Measurements from ENCODE around the gene FARP2.

DNA sequence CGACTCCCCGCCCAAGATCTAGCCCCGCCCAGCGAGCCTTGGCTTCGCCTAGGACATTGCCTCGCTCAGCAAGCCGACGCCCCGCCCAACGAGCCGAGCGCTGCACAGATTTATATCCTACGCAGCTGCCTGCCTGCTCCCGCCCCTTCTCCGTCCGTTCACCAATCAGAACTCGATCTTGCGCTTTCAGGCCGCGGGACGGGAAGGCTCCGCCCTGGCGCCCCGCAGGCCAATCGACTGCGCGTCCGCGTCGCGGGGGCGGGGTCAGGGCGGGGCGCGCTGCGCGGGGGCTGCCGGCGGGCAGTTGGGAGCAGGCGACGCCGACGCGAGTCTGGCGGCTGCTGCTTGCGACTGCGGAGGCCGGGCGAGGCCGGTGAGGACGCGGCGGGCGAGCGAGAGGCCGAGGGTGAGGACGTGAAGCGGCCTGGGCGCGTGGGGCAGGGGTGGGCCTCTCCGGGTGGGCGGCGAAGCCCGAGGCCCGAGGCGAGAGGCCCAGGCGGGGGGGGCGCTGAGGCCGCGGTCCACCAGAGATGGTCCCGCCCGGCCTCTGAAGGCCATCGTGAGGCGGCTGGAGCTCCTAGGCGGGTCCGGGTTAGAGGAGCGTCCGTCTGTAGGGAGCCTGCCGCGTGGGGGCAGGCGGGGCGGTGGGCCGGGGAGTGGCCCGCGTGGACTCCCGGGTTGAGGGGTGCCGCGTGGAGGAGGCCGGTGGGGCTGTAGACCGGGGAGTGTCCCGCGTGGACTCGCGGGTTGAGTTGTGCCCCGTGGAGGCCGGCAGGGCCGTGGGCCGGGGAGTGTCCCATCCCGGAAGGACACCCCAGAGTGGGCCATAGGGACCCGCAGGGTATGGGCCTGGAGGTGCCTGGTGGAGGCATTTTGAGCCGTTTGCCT, at the start of gene FARP2:
- TF ChIP-seq POLR2A (IDR thresholded peaks at IDR 0.05; ENCODE audit: extremely low read depth, insufficient read length) (peak; percentile 81), MYC (IDR thresholded peaks at IDR 0.05; ENCODE audit: low read depth, low read length) (no peak)
